Keratinocyte (primary cell): ENCODE measurements around the gene ITGA3. TPM values are rescaled to one million over a fixed set of nuclear protein-coding genes. Genes with fewer than 3 reads are reported as not detected.

Experiments
- DNase-seq: peaks from one replicate; pipeline ENCODE4 v3.0.0-alpha.2; 2011; ENCODE audit warnings: low read depth, missing footprints, low spot score
- FAIRE-seq: peaks from 2 replicates; lab custom pipeline; 2011; peaks lifted over from hg19 to GRCh38; lab: Jason Lieb, UNC
- H2AFZ ChIP-seq: 2 replicates; pipeline ENCODE4 v1.6.0; 2012; ENCODE audit warnings: low read length, control low read depth, inconsistent platforms; ENCODE audit not compliant: control insufficient read depth
- H3K27ac ChIP-seq: 2 replicates; pipeline ENCODE4 v1.5.1; 2011; ENCODE audit warnings: low read length; ENCODE audit not compliant: control insufficient read depth, insufficient read depth
- H3K27me3 ChIP-seq: 3 replicates; pipeline ENCODE4 v1.6.0; 2011; ENCODE audit warnings: low read length; ENCODE audit not compliant: control insufficient read depth, insufficient read depth; ENCODE audit errors: extremely low read depth
- H3K36me3 ChIP-seq, 2 experiments: 2 replicates in 1 of 2; 3 replicates in 1 of 2; pipeline ENCODE4 v1.5.1; 2011; ENCODE audit warnings: low read length in 2 of 2, mild to moderate bottlenecking in 1 of 2; ENCODE audit not compliant: control insufficient read depth in 2 of 2, insufficient read depth in 2 of 2; ENCODE audit errors: extremely low read depth in 1 of 2
- H3K4me1 ChIP-seq: 3 replicates; pipeline ENCODE4 v1.5.1; 2011; ENCODE audit warnings: low read length; ENCODE audit not compliant: control insufficient read depth, insufficient read depth; ENCODE audit errors: extremely low read depth
- H3K4me2 ChIP-seq: 3 replicates; pipeline ENCODE4 v1.6.0; 2011; ENCODE audit warnings: low read depth, low read length; ENCODE audit not compliant: control insufficient read depth, insufficient read depth; ENCODE audit errors: extremely low read depth
- H3K4me3 ChIP-seq, 3 experiments: fragments of 200-600 bp in 1 of 3; sonication (generic) in 1 of 3; 2 replicates in 2 of 3; 3 replicates in 1 of 3; pipeline ENCODE4 v1.5.1; 2011 to 2016; ENCODE audit warnings: low read length in 3 of 3, mild to moderate bottlenecking in 3 of 3, control low read depth in 2 of 3, inconsistent platforms in 1 of 3, low read depth in 1 of 3, mixed read lengths in 1 of 3, mixed run types in 1 of 3, moderate library complexity in 1 of 3; ENCODE audit not compliant: control insufficient read depth in 2 of 3, insufficient read depth in 2 of 3; ENCODE audit errors: extremely low read depth in 1 of 3
- H3K79me2 ChIP-seq: 2 replicates; pipeline ENCODE4 v1.6.0; 2012; ENCODE audit warnings: low read length; ENCODE audit not compliant: control insufficient read depth, insufficient read depth
- H3K9ac ChIP-seq: 3 replicates; pipeline ENCODE4 v1.6.0; 2011; ENCODE audit warnings: low read length; ENCODE audit not compliant: control insufficient read depth, insufficient read depth; ENCODE audit errors: extremely low read depth
- H3K9me1 ChIP-seq: 3 replicates; pipeline ENCODE4 v1.6.0; 2011; ENCODE audit warnings: low read length; ENCODE audit not compliant: control insufficient read depth, insufficient read depth; ENCODE audit errors: extremely low read depth
- H3K9me3 ChIP-seq: 2 replicates; pipeline ENCODE4 v1.5.1; 2012; ENCODE audit warnings: low read depth, low read length; ENCODE audit not compliant: control insufficient read depth
- H4K20me1 ChIP-seq: 3 replicates; pipeline ENCODE4 v1.6.0; 2011; ENCODE audit warnings: low read length; ENCODE audit not compliant: control insufficient read depth, insufficient read depth; ENCODE audit errors: extremely low read depth
- CTCF ChIP-seq, 3 experiments: IDR thresholded peaks in 1 of 3; conservative IDR thresholded peaks in 1 of 3; optimal IDR thresholded peaks in 1 of 3; 2 replicates in 2 of 3; 3 replicates in 1 of 3; pipeline versions ENCODE3 to v1.5.1; 2011; ENCODE audit warnings: low read length in 3 of 3, mild to moderate bottlenecking in 3 of 3, moderate library complexity in 2 of 3, control low read depth in 1 of 3, inconsistent platforms in 1 of 3; ENCODE audit not compliant: insufficient read depth in 2 of 3; ENCODE audit errors: extremely low read depth in 1 of 3
- EZH2 ChIP-seq: IDR thresholded peaks from one replicate; pipeline ENCODE4 v1.6.1; 2012; ENCODE audit warnings: inconsistent platforms, mild to moderate bottlenecking, low read length, moderate library complexity
- dilution Hi-C: fragments of 300-500 bp; cut with MboI; formaldehyde crosslinking; loops from one replicate; pipeline ENCODE4 v1.7.0; 2020; ENCODE audit warnings: low sequenced_read_pairs; ENCODE audit not compliant: extremely low pct_ligation_motif_present
- polyA plus RNA-seq, 5 experiments: library from polyadenylated mRNA; depleted of rRNA in 3 of 5; stranded (reverse) in 3 of 5; stranded (forward) in 1 of 5; unstranded in 1 of 5; fragments of >200 nt; gene quantifications; 1 replicate in 1 of 5; 2 replicates in 3 of 5; 3 replicates in 1 of 5; pipeline versions ENCODE4 v1.2.1 to v1.2.3, GENCODE V29; 2011 to 2012; ENCODE audit warnings: missing spikeins in 2 of 5, low read depth in 1 of 5, low replicate concordance in 1 of 5

ITGA3 gene
- polyA plus RNA-seq, 1 donor (not counting 4 experiments of a cell fraction or from before 2014, with no cell fraction given) = 427 TPM

- Histone ChIP-seq H3K79me2 (no peaks in the 10 kb centered on the region), H3K4me2 (no peak overlapping the region), H3K36me3 (no peaks in the 10 kb centered on the region), H3K9me1 (no peaks in the 10 kb centered on the region), H3K27ac (no peak overlapping the region), H4K20me1 (no peaks in the 10 kb centered on the region), H3K9me3 (no peaks in the 10 kb centered on the region), H2AFZ (no peak overlapping the region), H3K4me1 (peaks cover 5% of the 10 kb centered on the region), H3K9ac (no peak overlapping the region), H3K4me3 (no peak overlapping the region), H3K27me3 (peaks cover 28% of the 10 kb centered on the region)
- dilution Hi-C loops = no loop called here
- DNase-seq = no peak
- FAIRE-seq = no peak
- TF ChIP-seq CTCF (optimal IDR thresholded peaks at IDR 0.05 in 1 of 3, IDR thresholded peaks at IDR 0.05 in 1 of 3, conservative IDR thresholded peaks at IDR 0.05 in 1 of 3; ENCODE audit: extremely low read depth in 1 of 3, insufficient read depth in 2 of 3, low read length in 3 of 3) = no peak
- no peak for TF ChIP-seq EZH2
Observed at GRCh38 chr17:50120475-50121253, 64.8 kb downstream of the ITGA3 start.

GRCh38 chr17:50122945-50123344, 67.0 kb downstream of the ITGA3 start:
- Histone ChIP-seq H3K27me3 (peaks cover 23% of the 10 kb centered on the region), H4K20me1 (no peaks in the 10 kb centered on the region), H3K79me2 (no peaks in the 10 kb centered on the region), H3K4me3 (no peak overlapping the region), H3K9me1 (no peaks in the 10 kb centered on the region), H3K36me3 (no peaks in the 10 kb centered on the region), H3K4me2 (no peak overlapping the region), H3K27ac (no peak overlapping the region), H2AFZ (no peak overlapping the region), H3K9me3 (no peaks in the 10 kb centered on the region), H3K9ac (no peak overlapping the region), H3K4me1 (peaks cover 10% of the 10 kb centered on the region)
- TF ChIP-seq EZH2 (no peak), CTCF (optimal IDR thresholded peaks at IDR 0.05 in 1 of 3, IDR thresholded peaks at IDR 0.05 in 1 of 3, conservative IDR thresholded peaks at IDR 0.05 in 1 of 3; ENCODE audit: extremely low read depth in 1 of 3, insufficient read depth in 2 of 3, low read length in 3 of 3) (no peak)
- no peak for FAIRE-seq
- dilution Hi-C loops = no loop called here
- DNase-seq = no peak
